Thyroid gland (tissue), 4 donors: ENCODE results near the gene P2RY13.

ENCODE experiments used
- CTCF ChIP-seq, 6 experiments: fragments of 200-600 bp in 3 of 6; fragments of 450-650 bp in 3 of 6; sonication (generic) in 3 of 6; IDR thresholded peaks; one replicate each; pipeline ENCODE4 v1.5.1; 2016 to 2019; ENCODE audit warnings: antibody characterized with exemption in 6 of 6, mild to moderate bottlenecking in 2 of 6, inconsistent platforms in 1 of 6, moderate library complexity in 1 of 6
- POLR2A ChIP-seq, 2 donors: fragments of 450-650 bp; IDR thresholded peaks; one replicate each; pipeline ENCODE4 v1.6.1; 2017; ENCODE audit warnings: antibody characterized with exemption in 2 of 2, mild to moderate bottlenecking in 2 of 2, moderate library complexity in 1 of 2

DNA sequence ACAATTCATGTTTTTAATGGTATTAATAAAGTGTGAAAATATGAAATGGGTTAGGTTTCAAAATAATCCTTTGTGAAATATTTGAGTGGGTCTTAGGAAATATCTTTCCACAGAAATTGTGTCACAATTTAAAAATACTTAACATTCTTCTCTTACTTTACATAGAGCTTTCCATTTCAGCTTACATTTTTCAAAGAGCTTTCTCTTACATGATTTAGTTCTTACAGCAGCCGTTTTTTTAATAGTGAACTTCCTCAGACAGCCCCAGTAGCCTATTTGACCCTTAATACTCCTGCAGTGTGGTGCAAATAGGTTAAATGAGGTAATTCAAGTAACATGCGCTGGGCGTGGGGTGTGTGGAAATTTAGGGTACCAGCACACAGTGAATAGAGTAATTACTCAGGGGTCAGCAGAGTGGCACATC is 33.4 kb upstream of the P2RY13 start:
- TF ChIP-seq CTCF (IDR thresholded peaks at IDR 0.05): no peak
- TF ChIP-seq POLR2A (IDR thresholded peaks at IDR 0.05): no peak
